SK-N-SH treated with all-trans-retinoic acid at 6 μM for 48 hours (cell line): ENCODE results near the gene BPIFA3.
A peak's percentile ranks its signal among the peaks of the same experiment; 100 is the strongest.

ENCODE experiments used
- ATAC-seq: fragments of 200-7000 bp; cut with Tn5 transposase; 3 replicates; pipeline ENCODE4 v1.9.1; 2020; ENCODE audit warnings: mild to moderate bottlenecking, moderate library complexity
- BACH2 ChIP-seq: fragments of 250-450 bp; sonication (Bioruptor Pico); IDR thresholded peaks from 2 replicates; pipeline ENCODE4 v1.9.0; 2021; ENCODE audit warnings: mild to moderate bottlenecking, borderline replicate concordance
- CREB5 ChIP-seq: fragments of 250-450 bp; sonication (Bioruptor Pico); IDR thresholded peaks from 2 replicates; pipeline ENCODE4 v1.5.1; 2020; ENCODE audit warnings: low read depth, mild to moderate bottlenecking, moderate library complexity
- CSDC2 ChIP-seq: fragments of 250-450 bp; sonication (Bioruptor Pico); IDR thresholded peaks from 2 replicates; pipeline ENCODE4 v1.5.0; 2020; ENCODE audit warnings: mild to moderate bottlenecking, moderate library complexity
- CSRNP3 ChIP-seq: fragments of 250-450 bp; sonication (Bioruptor Pico); IDR thresholded peaks from 2 replicates; pipeline ENCODE4 v1.5.1; 2021; ENCODE audit warnings: mild to moderate bottlenecking, moderate library complexity
- ESRRG ChIP-seq: fragments of 250-450 bp; sonication (Bioruptor Pico); IDR thresholded peaks from 2 replicates; pipeline ENCODE4 v1.6.1; 2021; ENCODE audit warnings: mild to moderate bottlenecking
- GLIS3 ChIP-seq: fragments of 250-450 bp; sonication (Bioruptor Pico); IDR thresholded peaks from 2 replicates; pipeline ENCODE4 v1.5.0; 2020; ENCODE audit warnings: mild to moderate bottlenecking, moderate library complexity
- ISL1 ChIP-seq: fragments of 250-450 bp; sonication (Bioruptor Pico); IDR thresholded peaks from 2 replicates; pipeline ENCODE4 v2.1.2; 2022; ENCODE audit warnings: mild to moderate bottlenecking, moderate library complexity
- OSR1 ChIP-seq: fragments of 250-450 bp; sonication (Bioruptor Pico); IDR thresholded peaks from 2 replicates; pipeline ENCODE4 v1.8.0; 2022; ENCODE audit warnings: moderate library complexity, mild to moderate bottlenecking, inconsistent platforms
- PATZ1 ChIP-seq: fragments of 250-450 bp; sonication (Bioruptor Pico); IDR thresholded peaks from 2 replicates; pipeline ENCODE4 v1.8.0; 2020; ENCODE audit warnings: mild to moderate bottlenecking, moderate library complexity, borderline replicate concordance
- POU6F1 ChIP-seq: fragments of 250-450 bp; sonication (Bioruptor Pico); IDR thresholded peaks from 2 replicates; pipeline ENCODE4 v1.8.0; 2021; ENCODE audit warnings: low read depth, mild to moderate bottlenecking, moderate library complexity, borderline replicate concordance
- PPARA ChIP-seq: fragments of 250-450 bp; sonication (Bioruptor Pico); IDR thresholded peaks from 2 replicates; pipeline ENCODE4 v1.5.0; 2020; ENCODE audit warnings: mild to moderate bottlenecking, borderline replicate concordance
- RARB ChIP-seq: fragments of 250-450 bp; sonication (Bioruptor Pico); IDR thresholded peaks from 2 replicates; pipeline ENCODE4 v1.8.0; 2021; ENCODE audit warnings: mild to moderate bottlenecking, moderate library complexity
- TCF4 ChIP-seq: fragments of 250-450 bp; sonication (Bioruptor Pico); IDR thresholded peaks from 2 replicates; pipeline ENCODE4 v1.8.0; 2021; ENCODE audit warnings: mild to moderate bottlenecking, moderate library complexity, borderline replicate concordance
- TSHZ2 ChIP-seq: fragments of 250-450 bp; sonication (Bioruptor Pico); IDR thresholded peaks from 2 replicates; pipeline ENCODE4 v1.5.0; 2020; ENCODE audit warnings: mild to moderate bottlenecking, moderate library complexity
- ZC3H10 ChIP-seq: fragments of 250-450 bp; sonication (Bioruptor Pico); IDR thresholded peaks from 2 replicates; pipeline ENCODE4 v1.5.1; 2021; ENCODE audit warnings: mild to moderate bottlenecking, moderate library complexity
- ZFP3 ChIP-seq: fragments of 250-450 bp; sonication (Bioruptor Pico); IDR thresholded peaks from 2 replicates; pipeline ENCODE4 v1.5.0; 2020; ENCODE audit warnings: mild to moderate bottlenecking, moderate library complexity
- ZFP30 ChIP-seq: fragments of 450-650 bp; formaldehyde crosslinking; IDR thresholded peaks from 2 replicates; pipeline ENCODE4 v1.5.0; 2022; ENCODE audit warnings: mild to moderate bottlenecking, moderate library complexity
- ZNF70 ChIP-seq: fragments of 450-650 bp; formaldehyde crosslinking; IDR thresholded peaks from 2 replicates; pipeline ENCODE4 v1.5.0; 2020; ENCODE audit warnings: mild to moderate bottlenecking, moderate library complexity
- ZNF8 ChIP-seq: fragments of 450-650 bp; formaldehyde crosslinking; IDR thresholded peaks from 2 replicates; pipeline ENCODE4 v1.5.0; 2020; ENCODE audit warnings: mild to moderate bottlenecking, moderate library complexity

Gene BPIFA3

GRCh38 chr20:33210371-33210770 lies 6.8 kb upstream of the BPIFA3 start:
- TF ChIP-seq CREB5 (CRISPR knock-in tag) (no peak), POU6F1 (no peak), ISL1 (CRISPR knock-in tag) (no peak), CSDC2 (CRISPR knock-in tag) (no peak), ZNF70 (CRISPR knock-in tag) (no peak), BACH2 (CRISPR knock-in tag) (no peak), ZC3H10 (no peak), PATZ1 (CRISPR knock-in tag) (no peak), ZFP3 (no peak), ZFP30 (CRISPR knock-in tag) (no peak), RARB (no peak), GLIS3 (CRISPR knock-in tag) (no peak), TSHZ2 (CRISPR knock-in tag) (no peak), ZNF8 (CRISPR knock-in tag) (no peak), ESRRG (CRISPR knock-in tag) (no peak), CSRNP3 (CRISPR knock-in tag) (no peak), TCF4 (CRISPR knock-in tag) (no peak)
- ATAC-seq = no peak

- ATAC-seq = peak; percentile 86
- TF ChIP-seq TCF4 (CRISPR knock-in tag) (no peak), OSR1 (CRISPR knock-in tag) (no peak), BACH2 (CRISPR knock-in tag) (no peak), GLIS3 (CRISPR knock-in tag) (no peak), ESRRG (CRISPR knock-in tag) (no peak)
- TF ChIP-seq, all 23 proteins: peak for 0
These were observed 5.2 kb upstream of the BPIFA3 start for GRCh38 chr20:33211817-33212424.

GRCh38 chr20:33224399-33224798 lies 7.2 kb downstream of the BPIFA3 start:
- no peak for ATAC-seq
- TF ChIP-seq CREB5 (CRISPR knock-in tag) (no peak), GLIS3 (CRISPR knock-in tag) (no peak), ESRRG (CRISPR knock-in tag) (no peak), POU6F1 (no peak), ZC3H10 (no peak), PATZ1 (CRISPR knock-in tag) (no peak), TCF4 (CRISPR knock-in tag) (no peak), ISL1 (CRISPR knock-in tag) (no peak), ZNF8 (CRISPR knock-in tag) (no peak), PPARA (no peak)
